Measurements from ENCODE around the gene MAPK10.

Gene MAPK10

DNA sequence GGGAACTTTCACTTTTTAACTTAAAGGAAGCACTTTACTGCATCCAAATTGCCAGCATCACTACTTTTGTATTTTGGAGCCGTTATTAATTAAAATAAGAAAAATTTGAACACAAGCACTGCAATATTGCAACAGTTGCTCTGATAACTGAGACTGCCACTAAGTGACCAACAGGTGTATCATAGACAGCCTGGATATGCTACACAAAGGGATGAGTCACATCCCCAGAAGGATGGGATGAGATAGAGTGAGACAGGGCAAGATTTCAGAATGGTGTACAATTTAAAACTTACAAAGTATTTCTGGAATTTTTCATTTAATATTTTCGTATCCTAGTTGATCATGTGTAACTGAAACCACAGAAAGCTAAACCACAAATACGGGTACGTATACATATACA lies 204.1 kb downstream of the MAPK10 start:
- DNase-seq (ENCODE audit: low read depth, low spot score): no peak
- POLR2A ChIA-PET: no interaction called here
- CTCF ChIA-PET: no interaction called here
- no peak overlapping the region for H3K4me3 ChIP-seq (ENCODE audit: low read depth, low read length)
- no peak for TF ChIP-seq CTCF (IDR thresholded peaks at IDR 0.05; ENCODE audit: insufficient read depth, low read length, missing control alignments)

GRCh38 chr4:86152454-86152853 lies 207.4 kb downstream of the MAPK10 start:
- ChIA-PET CTCF (interaction anchor here (0.6 to 1.3 kb wide), 2 partner anchors 9 to 20 kb away, joined by 3 read pairs; no protein-coding TSS in a partner anchor), POLR2A (no interaction called here)
- no peak for DNase-seq (ENCODE audit: low read depth, low spot score)
- no peak overlapping the region for H3K4me3 ChIP-seq (ENCODE audit: low read depth, low read length)
- no peak for TF ChIP-seq CTCF (IDR thresholded peaks at IDR 0.05; ENCODE audit: insufficient read depth, low read length, missing control alignments)

GRCh38 chr4:86151196-86151595 lies 208.7 kb downstream of the MAPK10 start:
- ChIA-PET CTCF (no interaction called here), POLR2A (no interaction called here)
- TF ChIP-seq CTCF (IDR thresholded peaks at IDR 0.05; ENCODE audit: insufficient read depth, low read length, missing control alignments): no peak
- H3K4me3 ChIP-seq (ENCODE audit: low read depth, low read length): no peak overlapping the region
- no peak for DNase-seq (ENCODE audit: low read depth, low spot score)

- POLR2A ChIA-PET: no interaction called here
- no peak overlapping the region for H3K4me3 ChIP-seq (ENCODE audit: low read depth, low read length)
- CTCF ChIA-PET: no interaction called here
Measured at GRCh38 chr4:86141161-86141560, 218.7 kb downstream of the MAPK10 start.

GRCh38 chr4:86132468-86132867 lies 227.4 kb downstream of the MAPK10 start:
- DNase-seq (ENCODE audit: low read depth, low spot score): no peak
- TF ChIP-seq CTCF (IDR thresholded peaks at IDR 0.05; ENCODE audit: insufficient read depth, low read length, missing control alignments): no peak
- ChIA-PET CTCF (interaction anchor here (1.6 kb wide), 1 partner anchor 20 kb away, joined by 3 read pairs; no protein-coding TSS in a partner anchor), POLR2A (no interaction called here)
- no peak overlapping the region for H3K4me3 ChIP-seq (ENCODE audit: low read depth, low read length)

More at GRCh38 chr4:86141161-86141560, 218.7 kb downstream of the MAPK10 start:
- no peak for TF ChIP-seq CTCF (IDR thresholded peaks at IDR 0.05; ENCODE audit: insufficient read depth, low read length, missing control alignments)
- DNase-seq (ENCODE audit: low read depth, low spot score): no peak

DNA sequence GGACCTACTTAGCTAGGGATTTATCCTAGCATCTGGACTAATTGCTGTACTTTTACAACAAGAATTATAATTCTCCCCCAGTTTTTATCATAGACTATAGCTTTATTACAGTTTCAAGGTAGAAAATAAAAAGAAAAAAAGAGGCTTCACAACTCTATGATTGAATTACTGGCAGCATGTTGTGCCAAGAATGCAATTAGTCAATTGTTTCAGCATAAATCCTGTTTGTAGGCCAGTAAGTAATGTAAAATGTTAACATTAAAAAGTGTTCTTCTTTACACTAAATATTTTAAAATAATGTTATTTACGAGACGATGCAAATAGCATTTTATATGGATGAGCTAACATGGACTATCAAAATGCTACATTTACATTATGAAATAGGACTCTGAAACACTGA lies 228.4 kb downstream of the MAPK10 start:
- ChIA-PET POLR2A (no interaction called here), CTCF (no interaction called here)
- no peak for DNase-seq (ENCODE audit: low read depth, low spot score)
- no peak overlapping the region for H3K4me3 ChIP-seq (ENCODE audit: low read depth, low read length)
- TF ChIP-seq CTCF (IDR thresholded peaks at IDR 0.05; ENCODE audit: insufficient read depth, low read length, missing control alignments): no peak

Measured in AG04449 (cell line).